SIG-M5 treated with dmso at 0.1 percent for 504 hours (cell line): ENCODE measurements around the gene BPGM.

Source experiments
- DNase-seq: peaks from one replicate; lab custom pipeline; 2025; ENCODE audit not compliant: unreplicated experiment; lab: John Stamatoyannopoulos, UW

BPGM gene

DNA sequence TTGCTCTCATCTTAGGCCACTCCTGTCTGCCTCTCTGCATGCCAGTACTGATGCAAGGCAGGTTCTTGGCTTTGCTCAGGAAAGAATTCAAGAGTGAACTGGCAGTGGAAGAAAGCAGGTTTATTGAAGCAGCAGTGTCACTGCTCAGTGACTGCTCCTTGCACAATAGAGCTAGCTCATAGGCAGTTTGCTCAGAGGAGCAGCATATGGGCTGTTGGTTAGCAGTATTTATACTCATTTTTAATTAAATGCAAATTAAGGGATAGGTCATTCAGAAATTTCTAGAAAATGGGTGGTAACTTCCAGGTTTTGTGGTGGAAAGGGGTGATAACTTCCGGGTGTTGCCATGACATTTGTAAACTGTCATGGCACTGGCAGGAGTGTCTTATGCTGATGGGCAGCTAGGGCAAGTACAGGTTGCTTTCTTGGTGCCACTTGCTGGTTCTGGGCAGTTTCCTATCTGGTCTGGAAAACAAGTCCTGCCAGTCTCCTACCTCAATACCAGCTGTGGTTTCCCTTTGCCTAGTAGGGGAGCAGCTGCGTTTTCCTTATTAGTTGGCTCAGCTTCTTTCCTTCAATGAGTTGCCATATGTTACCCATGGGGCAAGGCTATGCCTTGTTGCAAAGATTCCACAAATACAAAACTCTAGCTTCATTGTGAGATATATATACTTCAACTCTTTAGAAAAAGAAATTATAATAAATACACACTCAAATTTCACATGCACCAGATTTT, 68.0 kb downstream of the BPGM start:
- no peak for DNase-seq

- no peak for DNase-seq
Observed at GRCh38 chr7:134718211-134718875, 71.7 kb downstream of the BPGM start.

DNA sequence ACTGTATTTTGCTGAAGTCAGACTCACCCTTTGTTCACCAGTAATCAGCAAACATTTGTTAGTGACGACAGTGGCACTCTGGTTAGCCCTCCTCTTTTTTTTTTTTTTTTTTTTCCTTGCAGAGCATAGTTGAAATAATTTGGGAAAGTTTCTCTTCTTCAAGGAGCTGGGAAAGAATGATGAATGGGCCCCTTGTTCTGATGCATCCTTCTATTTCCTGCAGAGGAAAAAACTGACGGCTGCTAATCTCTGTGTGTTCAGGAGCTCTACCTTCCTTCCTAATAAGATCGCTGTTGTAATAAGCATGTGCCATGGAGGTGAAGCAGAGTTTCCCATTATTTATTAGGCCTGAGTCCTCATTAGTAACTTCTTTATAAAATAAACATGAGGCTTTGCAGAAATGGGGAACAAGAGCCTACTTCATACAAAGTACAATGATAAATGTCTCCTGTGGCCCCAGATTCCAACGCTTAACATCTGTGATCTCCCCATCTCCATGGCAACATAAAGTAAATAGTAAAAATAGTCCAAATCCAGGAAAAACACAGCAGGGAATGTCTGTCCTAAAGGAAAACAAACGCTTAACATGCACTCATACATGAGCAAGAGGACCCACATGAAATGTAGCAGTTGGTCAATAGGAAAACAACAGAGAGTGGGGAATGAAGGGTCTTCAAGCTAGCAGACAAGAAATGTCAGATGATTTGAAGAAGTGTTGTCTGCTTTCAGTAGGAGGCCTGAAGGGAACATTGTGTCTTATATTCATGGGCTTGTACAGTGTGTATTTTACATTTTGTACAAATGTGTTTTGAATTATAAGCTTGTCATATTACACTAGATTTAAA, 73.7 kb downstream of the BPGM start:
- no peak for DNase-seq

DNA sequence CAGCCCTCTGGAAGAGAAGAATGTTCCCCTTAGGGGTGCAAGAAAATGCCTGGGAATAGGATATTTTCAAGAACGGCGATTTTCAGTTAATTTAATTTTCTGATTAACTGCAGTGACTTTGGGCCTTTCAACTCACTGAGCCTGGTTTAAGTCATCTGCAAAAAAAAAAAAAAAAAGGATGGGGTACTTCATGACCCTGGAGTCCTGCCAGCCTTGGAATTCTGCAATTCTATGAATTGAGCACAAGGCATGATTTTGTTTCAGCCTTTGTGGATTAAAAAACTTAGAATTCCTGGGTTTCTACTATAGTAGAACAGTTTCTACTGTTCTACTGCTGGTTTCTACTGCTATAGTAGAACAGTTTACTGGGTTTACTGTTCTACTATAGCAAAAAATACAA, 74.5 kb downstream of the BPGM start:
- no peak for DNase-seq

GRCh38 chr7:134722786-134723322, 76.2 kb downstream of the BPGM start:
- no peak for DNase-seq

DNA sequence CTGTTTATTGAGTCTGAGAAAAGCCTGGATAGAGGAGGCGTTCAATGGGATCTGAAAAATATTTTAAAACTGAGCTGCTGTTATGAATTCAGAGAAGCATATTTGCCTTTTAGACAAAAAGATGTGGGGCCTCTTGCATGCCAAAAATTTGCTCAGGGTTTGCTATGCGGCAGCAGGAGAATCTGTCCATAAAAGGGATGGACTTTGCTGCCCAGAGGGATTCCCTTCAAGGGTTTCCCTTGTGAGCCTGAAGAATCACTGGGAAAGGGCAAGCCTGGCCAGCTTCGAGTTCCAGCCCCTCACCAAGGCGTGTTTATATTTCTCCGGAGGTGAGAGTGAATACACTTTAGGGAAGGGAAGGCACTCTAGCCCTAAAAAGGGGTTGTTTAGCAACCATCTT, 77.2 kb downstream of the BPGM start:
- no peak for DNase-seq

DNA sequence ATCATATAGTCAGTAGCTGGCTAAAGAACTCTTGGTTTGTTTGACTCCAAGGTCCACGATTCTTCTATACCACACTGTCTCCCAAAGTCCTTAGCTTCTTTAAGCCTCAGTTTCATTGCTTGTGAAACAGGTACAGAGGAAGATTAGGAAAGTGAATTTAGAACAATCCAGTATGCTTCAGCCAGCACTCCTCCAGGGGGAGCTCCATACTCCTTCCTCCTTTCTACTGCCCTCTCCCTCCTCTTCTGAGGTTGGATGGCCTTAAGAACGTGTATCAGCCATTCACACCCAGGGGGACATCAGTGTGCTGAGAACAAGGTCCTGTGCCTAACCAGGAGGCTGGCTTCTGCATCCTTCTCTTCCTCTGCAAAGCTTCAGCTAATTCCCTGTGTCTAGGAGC, 78.0 kb downstream of the BPGM start:
- DNase-seq = peak; percentile 19

DNA sequence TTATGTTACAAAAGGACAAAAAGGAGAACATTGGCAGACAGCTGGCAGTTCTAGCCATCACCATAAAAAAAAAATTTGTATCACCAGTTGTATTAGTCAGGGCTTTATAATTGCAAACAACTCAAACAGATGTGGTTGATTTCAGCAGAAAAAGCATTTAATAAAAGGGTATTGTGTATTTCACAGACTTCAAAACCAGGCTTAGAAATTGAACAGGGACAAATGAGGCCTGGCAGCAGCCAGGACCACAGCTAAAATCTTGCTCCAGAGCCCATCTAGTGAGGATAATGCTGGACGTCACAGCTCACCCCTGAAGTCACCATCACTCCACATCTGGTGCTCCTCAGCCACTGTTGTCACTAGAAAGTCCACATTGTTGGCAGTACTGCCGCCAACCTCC, 79.9 kb downstream of the BPGM start:
- DNase-seq = no peak

DNA sequence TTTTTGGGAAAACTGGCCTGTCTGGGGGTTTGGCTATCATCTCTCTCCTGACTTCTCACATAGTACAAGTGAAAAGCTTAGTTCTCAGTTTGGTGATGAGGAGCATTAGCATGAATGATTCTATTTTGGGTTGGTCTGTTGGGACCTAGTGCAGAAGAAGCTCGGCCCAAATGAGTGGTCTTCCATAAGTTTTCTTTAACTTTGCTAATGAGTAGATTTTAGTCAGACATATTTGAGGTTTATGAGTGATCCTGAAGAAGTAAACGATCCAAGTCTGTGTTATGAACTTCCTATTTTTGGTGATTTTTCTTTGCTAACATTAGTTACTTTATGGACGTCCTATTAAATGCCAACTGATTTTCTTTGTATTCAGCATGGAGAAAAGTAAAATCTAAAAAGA, 81.1 kb downstream of the BPGM start:
- no peak for DNase-seq
